Calu3 (cell line): ENCODE measurements around the gene TTC1. TPM values are rescaled to one million over a fixed set of nuclear protein-coding genes. Genes with fewer than 3 reads are reported as not detected.

Source experiments
- BruUV-seq: library from RNA; stranded (reverse); fragments of 400-500 nt; replicated peaks from 2 replicates; lab custom pipeline; 2021; lab: Mats Ljungman, UMichigan
- CTCF ChIA-PET: fragments of 300-600 bp; sonication (Branson Sonifier 250); formaldehyde crosslinking; loops from one replicate; lab custom pipeline; 2022; ENCODE audit warnings: antibody characterized with exemption; lab: Charles Lee
- DNase-seq: peaks from one replicate; pipeline ENCODE4 v3.0.0; 2022
- H3K27ac Mint-ChIP-seq: one replicate; pipeline ENCODE4 v1.8.0; 2022; ENCODE audit warnings: mixed read lengths; ENCODE audit not compliant: unreplicated experiment
- H3K27me3 Mint-ChIP-seq: one replicate; pipeline ENCODE4 v1.8.0; 2022; ENCODE audit warnings: mixed read lengths; ENCODE audit not compliant: unreplicated experiment
- H3K36me3 Mint-ChIP-seq: one replicate; pipeline ENCODE4 v1.8.0; 2022; ENCODE audit warnings: mild to moderate bottlenecking, moderate library complexity, mixed read lengths; ENCODE audit not compliant: insufficient read depth, unreplicated experiment
- H3K4me1 Mint-ChIP-seq: one replicate; pipeline ENCODE4 v1.8.0; 2022; ENCODE audit warnings: mild to moderate bottlenecking, low read depth, mixed read lengths; ENCODE audit not compliant: unreplicated experiment
- H3K4me3 Mint-ChIP-seq: one replicate; pipeline ENCODE4 v1.8.0; 2022; ENCODE audit warnings: mild to moderate bottlenecking, low read depth, moderate library complexity, mixed read lengths; ENCODE audit not compliant: unreplicated experiment
- H3K9me3 Mint-ChIP-seq: one replicate; pipeline ENCODE4 v1.8.0; 2022; ENCODE audit warnings: low read depth, mixed read lengths; ENCODE audit not compliant: unreplicated experiment
- intact Hi-C: fragments of 100-400 bp; cut with micrococcal nuclease; formaldehyde crosslinking; loops from one replicate; pipeline ENCODE4 v1.10.0; 2022; ENCODE audit not compliant: unreplicated experiment
- total RNA-seq: library from RNA; stranded (reverse); gene quantifications from 2 replicates; pipeline ENCODE4 v1.2.3, GENCODE V29; 2022
- TF ChIP-seq, protein P1 (sequence below): fragments of 200-600 bp; IDR thresholded peaks from one replicate; pipeline ENCODE4 v1.8.0; 2022; ENCODE audit warnings: antibody characterized with exemption; ENCODE audit not compliant: unreplicated experiment

Gene TTC1
- total RNA-seq, 1 experiment from 2014 or later = 66.4 TPM

DNA sequence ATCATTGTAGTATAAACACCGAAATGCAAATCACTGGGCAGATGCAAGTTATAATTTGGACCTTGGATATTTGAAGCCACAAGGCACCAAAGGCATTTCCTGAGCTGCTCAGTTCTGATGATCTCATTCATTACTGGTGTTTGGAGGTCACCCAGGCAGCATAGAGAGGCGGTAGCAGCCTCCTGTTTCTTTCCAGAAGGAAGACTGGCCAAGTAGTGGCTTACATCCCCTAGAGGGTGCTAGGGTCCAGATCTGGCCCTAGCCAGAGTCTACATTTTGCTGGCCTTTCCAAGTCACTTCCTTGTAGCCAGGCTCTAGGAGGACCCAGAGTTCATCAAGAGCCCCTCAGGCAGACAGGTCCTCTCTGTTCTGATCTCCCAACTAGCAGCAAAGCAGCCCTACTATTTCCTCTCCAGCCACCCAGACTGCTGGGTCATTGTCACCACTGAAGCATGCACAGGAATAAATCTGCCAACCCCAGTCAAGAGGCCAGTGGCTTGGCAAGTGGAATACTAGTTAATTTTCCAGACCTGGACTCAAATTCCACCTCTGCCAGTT, 33.4 kb upstream of the TTC1 start:
- Mint-ChIP-seq H3K27me3 (peaks cover 33% of the 10 kb centered on the region), H3K4me1 (peaks cover 32% of the 10 kb centered on the region), H3K4me3 (no peak overlapping the region), H3K27ac (no peak overlapping the region), H3K9me3 (no peaks in the 10 kb centered on the region), H3K36me3 (peaks cover 4% of the 10 kb centered on the region)
- intact Hi-C loops = no loop called here
- TF ChIP-seq, protein P1, sequence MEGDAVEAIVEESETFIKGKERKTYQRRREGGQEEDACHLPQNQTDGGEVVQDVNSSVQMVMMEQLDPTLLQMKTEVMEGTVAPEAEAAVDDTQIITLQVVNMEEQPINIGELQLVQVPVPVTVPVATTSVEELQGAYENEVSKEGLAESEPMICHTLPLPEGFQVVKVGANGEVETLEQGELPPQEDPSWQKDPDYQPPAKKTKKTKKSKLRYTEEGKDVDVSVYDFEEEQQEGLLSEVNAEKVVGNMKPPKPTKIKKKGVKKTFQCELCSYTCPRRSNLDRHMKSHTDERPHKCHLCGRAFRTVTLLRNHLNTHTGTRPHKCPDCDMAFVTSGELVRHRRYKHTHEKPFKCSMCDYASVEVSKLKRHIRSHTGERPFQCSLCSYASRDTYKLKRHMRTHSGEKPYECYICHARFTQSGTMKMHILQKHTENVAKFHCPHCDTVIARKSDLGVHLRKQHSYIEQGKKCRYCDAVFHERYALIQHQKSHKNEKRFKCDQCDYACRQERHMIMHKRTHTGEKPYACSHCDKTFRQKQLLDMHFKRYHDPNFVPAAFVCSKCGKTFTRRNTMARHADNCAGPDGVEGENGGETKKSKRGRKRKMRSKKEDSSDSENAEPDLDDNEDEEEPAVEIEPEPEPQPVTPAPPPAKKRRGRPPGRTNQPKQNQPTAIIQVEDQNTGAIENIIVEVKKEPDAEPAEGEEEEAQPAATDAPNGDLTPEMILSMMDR = peak; percentile 36
- no TSS peak for BruUV-seq
- DNase-seq = peak; percentile 48
- CTCF ChIA-PET = interaction anchor here (0.6 to 1.3 kb wide), 2 partner anchors 534 to 679 kb away, joined by 3 to 4 read pairs; no protein-coding TSS in a partner anchor

DNA sequence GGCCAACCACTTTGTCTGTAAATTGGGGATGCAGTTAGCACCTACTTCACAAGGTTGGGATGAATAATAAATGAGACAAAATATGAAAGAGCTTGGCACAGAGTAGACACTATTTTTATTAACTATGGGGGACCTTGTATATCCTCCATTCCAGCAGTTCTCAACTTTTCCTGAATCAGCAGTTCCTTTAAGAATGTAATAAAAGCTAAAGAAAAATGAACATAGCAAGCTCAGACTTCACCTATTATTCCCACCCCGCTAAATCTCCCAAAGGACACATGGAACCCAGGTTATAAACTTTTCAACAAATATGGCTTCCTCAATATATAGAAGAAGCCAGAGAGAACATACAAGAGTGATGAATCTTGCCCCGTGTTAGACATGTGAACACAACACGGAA, 32.0 kb upstream of the TTC1 start:
- H3K27me3 Mint-ChIP-seq = peaks cover 19% of the 10 kb centered on the region
- H3K27ac Mint-ChIP-seq = no peak overlapping the region

DNA sequence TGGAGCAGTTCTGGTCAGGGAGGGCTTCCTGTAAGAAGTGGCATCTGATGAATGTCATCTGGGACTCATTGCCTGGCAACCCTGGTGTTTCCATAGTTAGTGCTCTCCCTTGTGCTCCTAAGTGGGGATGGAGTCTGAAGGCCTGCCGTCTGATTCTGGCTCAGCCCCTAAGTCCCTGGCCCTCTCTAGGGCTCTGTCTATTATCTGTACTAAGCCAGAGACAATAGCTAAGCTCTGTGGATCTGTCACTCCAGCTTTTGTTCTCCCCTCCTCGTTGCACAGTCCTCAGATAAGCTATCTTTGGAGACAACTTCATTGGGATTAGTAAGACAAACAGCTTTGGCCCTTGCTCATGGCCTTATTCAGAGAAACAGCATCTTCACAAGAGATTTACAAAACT, 30.6 kb upstream of the TTC1 start:
- TF ChIP-seq, protein P1 = no peak
- Mint-ChIP-seq H3K4me1 (peaks cover 31% of the 10 kb centered on the region), H3K36me3 (peaks cover 4% of the 10 kb centered on the region), H3K4me3 (no peak overlapping the region), H3K27ac (no peak overlapping the region), H3K27me3 (peaks cover 5% of the 10 kb centered on the region), H3K9me3 (no peaks in the 10 kb centered on the region)
- no peak for DNase-seq
- CTCF ChIA-PET = no interaction called here
- intact Hi-C loops = no loop called here
- BruUV-seq = no TSS peak

More for the DNA sequence above, 32.0 kb upstream of the TTC1 start:
- Mint-ChIP-seq H3K9me3 (no peaks in the 10 kb centered on the region), H3K36me3 (peaks cover 4% of the 10 kb centered on the region), H3K4me3 (no peak overlapping the region), H3K4me1 (peaks cover 34% of the 10 kb centered on the region)
- no peak for DNase-seq
- CTCF ChIA-PET = no interaction called here
- no TSS peak for BruUV-seq
- intact Hi-C loops = no loop called here
- TF ChIP-seq, protein P1 = no peak

DNA sequence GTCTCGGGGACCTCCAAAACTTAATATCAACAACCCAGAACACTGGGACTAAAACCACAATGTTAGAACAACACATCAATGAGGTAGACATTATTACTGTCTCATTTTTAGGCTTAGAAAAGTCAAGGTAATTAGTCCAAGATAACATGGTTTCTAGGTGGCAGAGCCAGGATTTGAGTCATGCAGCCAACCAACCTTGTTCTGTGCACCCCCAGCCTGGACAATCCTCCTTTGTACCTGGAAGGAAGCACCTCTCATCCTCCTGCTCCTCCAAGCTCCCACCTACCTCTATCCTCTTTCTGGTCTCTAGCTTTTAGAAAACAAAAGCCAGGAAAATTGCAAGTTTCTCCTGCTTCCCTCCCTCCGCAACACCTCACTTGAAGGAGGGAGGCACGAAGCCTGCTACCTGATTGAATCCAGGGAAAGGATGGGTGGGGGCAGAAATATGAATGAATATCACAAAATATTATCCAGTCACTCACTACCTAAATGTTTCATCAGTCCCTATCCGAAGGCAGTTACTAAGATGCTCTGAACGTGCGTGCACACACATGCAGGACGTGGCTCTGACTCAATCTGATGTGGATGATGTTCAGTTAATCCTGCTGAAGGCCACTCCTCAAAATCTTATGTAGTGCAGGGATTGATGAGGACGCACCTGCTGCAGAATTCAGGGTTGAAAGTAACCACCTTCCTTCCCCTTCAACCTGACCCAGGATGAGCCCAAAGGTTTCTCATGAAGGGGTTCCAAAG, 26.3 kb upstream of the TTC1 start:
- no peak overlapping the region for H3K27ac Mint-ChIP-seq
- no peak for DNase-seq
- no peak overlapping the region for H3K4me3 Mint-ChIP-seq
- H3K36me3 Mint-ChIP-seq = no peaks in the 10 kb centered on the region
- no peaks in the 10 kb centered on the region for H3K9me3 Mint-ChIP-seq
- no TSS peak for BruUV-seq
- CTCF ChIA-PET = interaction anchor here (0.9 to 1.5 kb wide), 2 partner anchors 59 to 401 kb away, joined by 3 read pairs; no protein-coding TSS in a partner anchor
- TF ChIP-seq, protein P1 = no peak
- no peaks in the 10 kb centered on the region for H3K27me3 Mint-ChIP-seq
- intact Hi-C loops = loop anchor here (10.0 kb wide), 2 partner anchors 208 to 828 kb away; no protein-coding TSS in a partner anchor
- H3K4me1 Mint-ChIP-seq = peaks cover 23% of the 10 kb centered on the region
